Common myeloid progenitor, CD34-positive (primary cell): Measurements from ENCODE around the gene FSD1L.

ENCODE experiments used
- CTCF ChIA-PET: fragments of 350-600 bp; sonication (Branson Sonifier 250); formaldehyde crosslinking; loops from one replicate; lab custom pipeline; 2021; ENCODE audit warnings: antibody characterized with exemption; lab: Charles Lee
- POLR2A ChIA-PET: fragments of 350-600 bp; sonication (Branson Sonifier 250); formaldehyde crosslinking; loops from one replicate; lab custom pipeline; 2021; ENCODE audit warnings: antibody characterized with exemption; lab: Charles Lee
- DNase-seq, 3 donors: peaks; one replicate each; pipeline versions ENCODE4 v3.0.0 to v3.0.0-alpha.2; 2013
- H3K27ac ChIP-seq, 2 experiments: 1 replicate in 1 of 2; 2 replicates in 1 of 2; pipeline ENCODE4 v1.7.0; 2013; ENCODE audit warnings: inconsistent platforms in 2 of 2, low read length in 2 of 2, mild to moderate bottlenecking in 2 of 2, low read depth in 1 of 2, moderate library complexity in 1 of 2; ENCODE audit not compliant: severe bottlenecking in 2 of 2, insufficient read depth in 1 of 2, poor library complexity in 1 of 2
- H3K27me3 ChIP-seq, 5 experiments: replicated peaks in 2 of 5; 1 replicate in 3 of 5; 2 replicates in 2 of 5; pipeline versions ENCODE4 v1.6.1 to v1.7.0; 2013; ENCODE audit warnings: low read length in 4 of 5, mild to moderate bottlenecking in 2 of 5, moderate library complexity in 2 of 5, inconsistent platforms in 1 of 5; ENCODE audit not compliant: insufficient read depth in 5 of 5, control insufficient read depth in 4 of 5
- H3K36me3 ChIP-seq, 4 experiments: 1 replicate in 2 of 4; 2 replicates in 2 of 4; pipeline versions ENCODE4 v1.6.1 to v1.7.0; 2013; ENCODE audit warnings: low read length in 3 of 4, control low read depth in 1 of 4, mild to moderate bottlenecking in 1 of 4; ENCODE audit not compliant: control insufficient read depth in 4 of 4, insufficient read depth in 4 of 4
- H3K4me1 ChIP-seq, 4 experiments: 1 replicate in 3 of 4; 2 replicates in 1 of 4; pipeline versions ENCODE4 v1.6.1 to v1.7.1; 2013; ENCODE audit warnings: low read length in 3 of 4, mild to moderate bottlenecking in 3 of 4, control low read depth in 1 of 4, inconsistent platforms in 1 of 4, moderate library complexity in 1 of 4; ENCODE audit not compliant: control insufficient read depth in 4 of 4, insufficient read depth in 4 of 4; ENCODE audit errors: control extremely low read depth in 1 of 4
- H3K4me3 ChIP-seq, 7 experiments: 1 replicate in 4 of 7; 2 replicates in 3 of 7; pipeline versions ENCODE4 v1.5.1 to v1.7.0; 2013; ENCODE audit warnings: mild to moderate bottlenecking in 7 of 7, low read length in 6 of 7, moderate library complexity in 6 of 7, inconsistent platforms in 2 of 7, low read depth in 2 of 7, control low read depth in 1 of 7; ENCODE audit not compliant: insufficient read depth in 4 of 7, control insufficient read depth in 1 of 7; ENCODE audit errors: extremely low read depth in 1 of 7
- H3K9me3 ChIP-seq, 5 experiments: 1 replicate in 4 of 5; 2 replicates in 1 of 5; pipeline versions ENCODE4 v1.6.1 to v1.7.1; 2013; ENCODE audit warnings: low read length in 4 of 5, mild to moderate bottlenecking in 2 of 5, inconsistent platforms in 1 of 5, low read depth in 1 of 5, moderate library complexity in 1 of 5; ENCODE audit not compliant: control insufficient read depth in 4 of 5, insufficient read depth in 2 of 5; ENCODE audit errors: control extremely low read depth in 1 of 5
- WGBS: methylation state at CpG from one replicate; pipeline ENCODE4 v1.1.5; 2013; ENCODE audit not compliant: insufficient coverage; 5-methylcytosine and 5-hydroxymethylcytosine counted together

Gene FSD1L

GRCh38 chr9:105479846-105480245 lies 32.0 kb downstream of the FSD1L start:
- Histone ChIP-seq H3K36me3 (no peaks in the 10 kb centered on the region), H3K4me3 (no peak overlapping the region), H3K27ac (no peak overlapping the region), H3K4me1 (no peaks in the 10 kb centered on the region), H3K9me3 (no peaks in the 10 kb centered on the region), H3K27me3 (no peaks in the 10 kb centered on the region)
- POLR2A ChIA-PET = no interaction called here
- DNase-seq = no peak
- CTCF ChIA-PET = no interaction called here

GRCh38 chr9:105483618-105484017 lies 35.8 kb downstream of the FSD1L start:
- Histone ChIP-seq H3K27me3 (no peaks in the 10 kb centered on the region), H3K27ac (no peak overlapping the region), H3K4me3 (no peak overlapping the region), H3K36me3 (no peaks in the 10 kb centered on the region), H3K4me1 (no peaks in the 10 kb centered on the region), H3K9me3 (no peaks in the 10 kb centered on the region)
- CTCF ChIA-PET = no interaction called here
- POLR2A ChIA-PET = no interaction called here
- DNase-seq = no peak

GRCh38 chr9:105484226-105484625 lies 36.4 kb downstream of the FSD1L start:
- Histone ChIP-seq H3K4me1 (no peaks in the 10 kb centered on the region), H3K9me3 (no peaks in the 10 kb centered on the region), H3K4me3 (no peak overlapping the region), H3K27ac (no peak overlapping the region), H3K36me3 (no peaks in the 10 kb centered on the region), H3K27me3 (no peaks in the 10 kb centered on the region)
- ChIA-PET POLR2A (interaction anchor here (0.6 kb wide), 1 partner anchor 253 kb away, joined by 3 read pairs; no protein-coding TSS in a partner anchor), CTCF (no interaction called here)
- WGBS = 100% methylated on average over 1 of the region's 2 CpGs
- DNase-seq = no peak

GRCh38 chr9:105485131-105485530 lies 37.3 kb downstream of the FSD1L start:
- no peaks in the 10 kb centered on the region for H3K4me1 ChIP-seq
- ChIA-PET POLR2A (no interaction called here), CTCF (no interaction called here)
- H3K27me3 ChIP-seq = no peaks in the 10 kb centered on the region
- no peaks in the 10 kb centered on the region for H3K9me3 ChIP-seq
- no peak overlapping the region for H3K27ac ChIP-seq
- DNase-seq = no peak
- no peak overlapping the region for H3K4me3 ChIP-seq
- H3K36me3 ChIP-seq = no peaks in the 10 kb centered on the region

- ChIA-PET POLR2A (no interaction called here), CTCF (no interaction called here)
- 100% methylated on average over 2 of the region's 2 CpGs for WGBS
- no peaks in the 10 kb centered on the region for H3K27me3 ChIP-seq
- no peak overlapping the region for H3K27ac ChIP-seq
- H3K4me1 ChIP-seq = peaks cover 0 to 8% (median 0%) of the 10 kb centered on the region in 4 experiments
- H3K4me3 ChIP-seq = no peak overlapping the region
- H3K9me3 ChIP-seq = peaks cover 0 to 3% (median 0%) of the 10 kb centered on the region in 5 experiments
- no peaks in the 10 kb centered on the region for H3K36me3 ChIP-seq
- no peak for DNase-seq
Observed at GRCh38 chr9:105496826-105497225, 49.0 kb downstream of the FSD1L start.

- Histone ChIP-seq H3K27ac (no peak overlapping the region), H3K36me3 (no peaks in the 10 kb centered on the region), H3K27me3 (no peaks in the 10 kb centered on the region), H3K9me3 (peaks cover 0 to 3% (median 0%) of the 10 kb centered on the region in 5 experiments), H3K4me1 (peaks cover 0 to 8% (median 0%) of the 10 kb centered on the region in 4 experiments), H3K4me3 (no peak overlapping the region)
- DNase-seq = no peak
- POLR2A ChIA-PET = interaction anchor here (0.6 kb wide), 1 partner anchor 970 kb away, joined by 4 read pairs; no protein-coding TSS in a partner anchor
- CTCF ChIA-PET = no interaction called here
Observed at GRCh38 chr9:105497704-105498103, 49.9 kb downstream of the FSD1L start.

GRCh38 chr9:105500108-105500766 lies 52.4 kb downstream of the FSD1L start:
- no peaks in the 10 kb centered on the region for H3K9me3 ChIP-seq
- no peaks in the 10 kb centered on the region for H3K36me3 ChIP-seq
- no peaks in the 10 kb centered on the region for H3K27me3 ChIP-seq
- WGBS = 82% methylated on average over 2 of the region's 2 CpGs
- H3K27ac ChIP-seq = no peak overlapping the region
- DNase-seq = peak in 1 of 3 donors; percentile 8
- ChIA-PET POLR2A (interaction anchor here (0.6 kb wide), 1 partner anchor 302 kb away, joined by 3 read pairs; no protein-coding TSS in a partner anchor), CTCF (interaction anchor here (1.1 kb wide), 1 partner anchor 15 kb away, joined by 3 read pairs; no protein-coding TSS in a partner anchor)
- H3K4me1 ChIP-seq = peaks cover 0 to 8% (median under 1%) of the 10 kb centered on the region in 4 experiments
- H3K4me3 ChIP-seq = no peak overlapping the region
